ENCODE measurements around the gene HOXD10. TPM values are rescaled to one million over a fixed set of nuclear protein-coding genes. Genes with fewer than 3 reads are reported as not detected.

Gene HOXD10
- total RNA-seq, 1 experiment from 2014 or later, result not detected

DNA sequence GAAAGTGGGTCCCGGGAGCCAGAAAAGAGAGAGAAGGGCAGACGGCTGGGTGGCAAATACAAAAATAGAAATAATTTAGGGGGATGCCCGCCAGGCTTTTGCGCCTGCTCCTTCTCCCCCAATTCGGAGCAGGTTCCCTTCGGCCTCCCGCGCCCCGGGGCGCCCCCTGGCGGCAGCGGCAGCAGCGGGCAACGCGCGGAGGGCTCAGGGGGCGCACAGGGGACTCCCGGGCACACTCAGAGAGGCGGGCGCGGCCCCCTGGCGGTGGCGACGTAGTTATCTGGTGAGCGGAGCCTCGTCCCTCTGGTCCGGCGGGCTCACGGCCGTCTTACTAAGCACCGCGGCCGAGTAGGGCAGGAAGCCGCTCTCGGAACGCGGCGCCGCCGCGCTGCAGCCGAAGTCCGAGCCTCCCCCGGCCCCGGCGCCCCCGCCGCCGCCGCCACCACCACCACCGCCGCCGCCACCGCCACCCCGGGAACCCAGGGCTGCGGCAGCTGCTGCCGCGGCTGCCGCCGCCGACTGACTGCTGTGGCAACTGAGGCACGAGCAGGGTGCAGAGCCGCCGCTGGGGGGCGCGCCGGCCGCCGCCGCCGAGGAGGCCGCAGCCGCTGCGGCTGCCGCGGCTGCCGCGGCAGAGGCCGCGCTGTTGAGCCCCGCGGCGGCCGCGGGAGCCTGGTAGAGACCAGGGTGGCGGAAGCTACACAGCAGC, 36.6 kb upstream of the HOXD10 start:
- H3K4me1 ChIP-seq (ENCODE audit: control insufficient read depth, insufficient read depth, low read length), result no peaks in the 10 kb centered on the region; the same call in 1 of the 2 replicates
- no peak for DNase-seq (ENCODE audit: low read depth, low spot score)
- H3K9me3 ChIP-seq (ENCODE audit: control insufficient read depth, insufficient read depth, low read depth, low read length), result no peaks in the 10 kb centered on the region
- intact Hi-C loops (cut with micrococcal nuclease; ENCODE audit: unreplicated experiment), result loop anchor here (10.0 kb wide), 1 partner anchor 115 kb away; no protein-coding TSS in a partner anchor
- H3K27me3 ChIP-seq (ENCODE audit: control insufficient read depth, insufficient read depth, low read length), result peaks cover 28% of the 10 kb centered on the region
- ATAC-seq, result peak; percentile 81
- H3K4me3 ChIP-seq (ENCODE audit: low read depth in 2 of 2, low read length in 2 of 2), result peak overlapping the region; percentile 28 to 43
- TF ChIP-seq, protein P1, sequence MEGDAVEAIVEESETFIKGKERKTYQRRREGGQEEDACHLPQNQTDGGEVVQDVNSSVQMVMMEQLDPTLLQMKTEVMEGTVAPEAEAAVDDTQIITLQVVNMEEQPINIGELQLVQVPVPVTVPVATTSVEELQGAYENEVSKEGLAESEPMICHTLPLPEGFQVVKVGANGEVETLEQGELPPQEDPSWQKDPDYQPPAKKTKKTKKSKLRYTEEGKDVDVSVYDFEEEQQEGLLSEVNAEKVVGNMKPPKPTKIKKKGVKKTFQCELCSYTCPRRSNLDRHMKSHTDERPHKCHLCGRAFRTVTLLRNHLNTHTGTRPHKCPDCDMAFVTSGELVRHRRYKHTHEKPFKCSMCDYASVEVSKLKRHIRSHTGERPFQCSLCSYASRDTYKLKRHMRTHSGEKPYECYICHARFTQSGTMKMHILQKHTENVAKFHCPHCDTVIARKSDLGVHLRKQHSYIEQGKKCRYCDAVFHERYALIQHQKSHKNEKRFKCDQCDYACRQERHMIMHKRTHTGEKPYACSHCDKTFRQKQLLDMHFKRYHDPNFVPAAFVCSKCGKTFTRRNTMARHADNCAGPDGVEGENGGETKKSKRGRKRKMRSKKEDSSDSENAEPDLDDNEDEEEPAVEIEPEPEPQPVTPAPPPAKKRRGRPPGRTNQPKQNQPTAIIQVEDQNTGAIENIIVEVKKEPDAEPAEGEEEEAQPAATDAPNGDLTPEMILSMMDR (IDR thresholded peaks at IDR 0.05), result peak; percentile 82
- TF ChIP-seq REST (IDR thresholded peaks at IDR 0.05; ENCODE audit: insufficient read depth in 1 of 2, low read depth in 2 of 2, low read length in 1 of 2), result no peak
- TF ChIP-seq POLR2AphosphoS5 (IDR thresholded peaks at IDR 0.05; ENCODE audit: low read depth, low read length), result no peak
- TF ChIP-seq SIN3A (IDR thresholded peaks at IDR 0.05; ENCODE audit: borderline replicate concordance, insufficient read depth, low read depth, low read length), result no peak
- no peak for TF ChIP-seq TCF7L2 (IDR thresholded peaks at IDR 0.05; ENCODE audit: low read depth, low read length)
- POLR2A ChIA-PET, result no interaction called here
- no peak overlapping the region for H3K27ac ChIP-seq (ENCODE audit: low read length)
- CTCF ChIA-PET, result no interaction called here
- in situ Hi-C loops (cut with HindIII; ENCODE audit: low pct_unique_long_range_greater_than_20kb, low sequenced_read_pairs), result no loop called here
- no peaks in the 10 kb centered on the region for H3K36me3 ChIP-seq (ENCODE audit: control insufficient read depth, insufficient read depth, low read length)
- BruUV-seq (replicated peaks), result no TSS peak

DNA sequence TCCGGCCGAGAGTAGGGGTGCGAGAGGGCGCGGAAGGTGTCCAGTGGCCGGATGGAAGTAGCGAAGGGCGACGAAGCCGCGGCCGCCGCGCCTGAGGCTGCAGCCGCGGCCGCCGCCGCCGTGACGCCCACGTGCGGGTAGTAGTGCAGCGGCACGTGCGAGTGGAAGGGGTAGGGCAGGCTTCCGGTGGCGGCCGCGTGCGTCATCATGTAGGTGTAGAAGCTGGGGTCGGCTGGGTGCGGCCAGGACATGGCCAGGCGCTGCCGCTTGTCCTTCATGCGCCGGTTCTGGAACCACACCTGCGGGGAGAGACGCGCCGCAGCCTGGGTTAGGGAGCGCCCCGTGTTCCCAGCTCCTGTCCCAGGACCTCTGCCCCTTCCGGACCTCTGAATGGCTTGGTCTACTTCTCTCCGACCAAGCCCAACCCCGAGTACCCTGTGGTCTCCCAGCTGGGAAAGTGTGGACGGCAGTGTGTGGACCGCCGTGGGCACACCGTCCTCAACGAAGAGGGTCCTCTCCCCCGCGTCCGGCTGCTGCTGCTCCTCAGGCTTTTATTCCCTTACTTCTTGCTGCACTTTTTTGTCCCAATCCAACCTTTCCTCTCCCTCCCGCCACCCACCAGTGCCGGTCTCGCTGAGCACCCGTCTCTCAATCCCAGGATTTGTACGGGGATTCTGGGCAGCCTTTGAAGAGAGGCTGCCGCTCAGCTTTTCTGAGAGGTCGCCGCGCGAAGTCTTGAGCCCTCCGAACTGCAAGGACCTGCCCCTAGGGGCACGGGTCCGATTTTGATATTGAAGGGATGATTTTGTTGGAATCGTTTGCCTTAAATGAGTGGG, 35.8 kb upstream of the HOXD10 start:
- no peak for ATAC-seq
- no peaks in the 10 kb centered on the region for H3K9me3 ChIP-seq (ENCODE audit: control insufficient read depth, insufficient read depth, low read depth, low read length)
- in situ Hi-C loops (cut with HindIII; ENCODE audit: low pct_unique_long_range_greater_than_20kb, low sequenced_read_pairs) (no loop called here), intact Hi-C loops (cut with micrococcal nuclease; ENCODE audit: unreplicated experiment) (loop anchor here (10.0 kb wide), 1 partner anchor 116 kb away; no protein-coding TSS in a partner anchor)
- peaks cover 34% of the 10 kb centered on the region for H3K27me3 ChIP-seq (ENCODE audit: control insufficient read depth, insufficient read depth, low read length)
- CTCF ChIA-PET, result no interaction called here
- H3K4me1 ChIP-seq (ENCODE audit: control insufficient read depth, insufficient read depth, low read length), result peaks cover 2% of the 10 kb centered on the region
- TF ChIP-seq SIN3A (IDR thresholded peaks at IDR 0.05; ENCODE audit: borderline replicate concordance, insufficient read depth, low read depth, low read length), result no peak
- no peak for TF ChIP-seq POLR2AphosphoS5 (IDR thresholded peaks at IDR 0.05; ENCODE audit: low read depth, low read length)
- no peak for TF ChIP-seq TCF7L2 (IDR thresholded peaks at IDR 0.05; ENCODE audit: low read depth, low read length)
- TF ChIP-seq REST (IDR thresholded peaks at IDR 0.05; ENCODE audit: insufficient read depth in 1 of 2, low read depth in 2 of 2, low read length in 1 of 2), result no peak
- TF ChIP-seq, protein P1 (IDR thresholded peaks at IDR 0.05), result no peak
- H3K27ac ChIP-seq (ENCODE audit: low read length), result no peak overlapping the region
- no peak overlapping the region for H3K4me3 ChIP-seq (ENCODE audit: low read depth in 2 of 2, low read length in 2 of 2)
- POLR2A ChIA-PET, result no interaction called here
- BruUV-seq (replicated peaks), result no TSS peak
- no peaks in the 10 kb centered on the region for H3K36me3 ChIP-seq (ENCODE audit: control insufficient read depth, insufficient read depth, low read length)
- no peak for DNase-seq (ENCODE audit: low read depth, low spot score)

Measured in Panc1 (cell line).